ENCODE data around the gene RBM33. TPM values are rescaled to one million over a fixed set of nuclear protein-coding genes. Genes with fewer than 3 reads are reported as not detected.

Gene RBM33
- total and polyA plus RNA-seq, 2 of the 8 experiments (the other 6 are each of a cell fraction or from before 2014, with no cell fraction given), result 16.5 to 64.6 TPM

GRCh38 chr7:155620497-155620896, 24.0 kb upstream of the RBM33 start (continued):
- no peak for TF ChIP-seq CTBP2 (IDR thresholded peaks at IDR 0.05; ENCODE audit: borderline replicate concordance, insufficient read depth, insufficient read length, low read length)
